ENCODE data around the gene TMEM53. TPM values are rescaled to one million over a fixed set of nuclear protein-coding genes. Genes with fewer than 3 reads are reported as not detected.

The TMEM53 gene
- total RNA-seq, 1 donor from 2014 or later: 27.5 TPM

DNA sequence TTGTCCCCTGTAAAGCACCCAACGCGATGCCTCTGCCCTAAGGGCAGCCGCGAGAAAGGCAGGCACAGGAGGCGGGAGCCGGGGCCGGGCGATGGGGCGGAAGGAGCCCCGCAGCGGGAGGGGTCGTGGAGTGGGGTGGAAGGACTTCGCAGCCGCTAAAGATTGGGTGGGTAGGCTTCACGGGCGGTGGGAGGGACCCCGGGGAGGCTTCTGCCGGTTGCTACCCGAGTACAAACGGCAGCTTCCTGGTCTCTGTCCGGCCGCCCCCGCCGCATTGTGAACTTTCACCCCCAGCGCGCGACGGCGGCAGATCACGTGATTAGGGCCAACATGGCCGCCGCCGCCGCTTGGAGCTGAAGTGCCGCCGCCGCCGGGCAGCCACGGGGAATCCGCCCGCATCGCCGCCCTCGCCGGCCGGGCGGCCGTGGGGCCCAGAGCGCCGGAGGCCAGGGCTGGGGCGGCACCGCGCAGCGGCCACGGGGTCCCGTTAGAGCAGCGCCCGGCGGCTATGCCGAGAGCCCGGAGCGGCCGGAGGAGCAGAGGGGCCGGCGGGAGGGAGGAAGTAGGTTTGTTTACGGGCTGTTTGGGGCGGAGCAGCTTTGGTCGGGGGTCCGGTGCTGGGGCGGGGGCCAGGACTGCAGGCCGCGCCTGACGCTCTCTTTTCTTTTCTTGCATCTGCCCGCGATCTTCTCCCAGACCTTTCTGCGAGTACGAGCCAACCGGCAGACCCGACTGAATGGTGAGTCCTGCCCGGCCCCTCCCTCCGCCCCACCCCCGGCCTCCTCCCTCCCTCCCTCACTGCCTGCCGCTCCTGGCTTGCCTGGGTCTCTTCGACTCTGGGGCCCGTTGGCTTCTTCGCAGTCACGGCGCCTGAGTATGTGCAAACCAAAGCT is 42.4 kb downstream of the TMEM53 start:
- DNase-seq (ENCODE audit: low spot score): peak; percentile 91
- peak; percentile 89 for ATAC-seq

DNA sequence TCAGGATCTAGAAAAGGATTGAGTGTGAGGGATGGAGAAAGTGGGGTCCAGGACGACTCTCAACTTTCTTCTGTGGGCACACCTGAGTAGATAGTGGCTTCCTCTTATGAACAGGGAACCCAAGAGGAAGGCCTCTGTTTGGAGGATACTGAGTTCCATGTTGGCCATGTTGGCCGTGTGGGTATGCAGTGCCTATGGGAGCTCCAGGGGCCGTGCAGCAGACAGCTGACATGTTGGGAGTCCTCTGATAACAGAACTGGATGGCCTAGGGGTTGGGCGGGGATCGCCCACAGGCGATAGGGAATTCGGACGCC is 43.0 kb downstream of the TMEM53 start:
- ATAC-seq (no peak), DNase-seq (ENCODE audit: low spot score) (no peak)

DNA sequence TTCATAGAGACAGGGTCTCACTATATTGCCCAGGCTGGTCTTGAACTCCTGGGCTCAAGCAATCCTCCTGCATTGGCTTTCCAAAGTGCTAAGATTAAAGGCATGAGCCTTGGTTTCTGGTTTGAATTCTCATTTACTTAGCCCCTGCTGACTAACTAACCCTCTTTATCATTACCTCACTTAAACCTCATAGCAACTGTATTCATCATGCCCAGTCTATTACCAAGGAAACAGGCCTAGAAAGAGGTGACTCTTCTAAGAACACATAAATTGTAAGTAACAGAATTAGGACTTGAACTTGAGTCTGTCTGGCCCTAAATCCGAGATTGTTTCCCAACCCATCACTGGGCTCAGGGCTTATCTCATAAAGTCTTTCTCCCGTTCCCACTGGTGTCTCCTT is 44.2 kb downstream of the TMEM53 start:
- ATAC-seq: no peak
- DNase-seq (ENCODE audit: low spot score): no peak

DNA sequence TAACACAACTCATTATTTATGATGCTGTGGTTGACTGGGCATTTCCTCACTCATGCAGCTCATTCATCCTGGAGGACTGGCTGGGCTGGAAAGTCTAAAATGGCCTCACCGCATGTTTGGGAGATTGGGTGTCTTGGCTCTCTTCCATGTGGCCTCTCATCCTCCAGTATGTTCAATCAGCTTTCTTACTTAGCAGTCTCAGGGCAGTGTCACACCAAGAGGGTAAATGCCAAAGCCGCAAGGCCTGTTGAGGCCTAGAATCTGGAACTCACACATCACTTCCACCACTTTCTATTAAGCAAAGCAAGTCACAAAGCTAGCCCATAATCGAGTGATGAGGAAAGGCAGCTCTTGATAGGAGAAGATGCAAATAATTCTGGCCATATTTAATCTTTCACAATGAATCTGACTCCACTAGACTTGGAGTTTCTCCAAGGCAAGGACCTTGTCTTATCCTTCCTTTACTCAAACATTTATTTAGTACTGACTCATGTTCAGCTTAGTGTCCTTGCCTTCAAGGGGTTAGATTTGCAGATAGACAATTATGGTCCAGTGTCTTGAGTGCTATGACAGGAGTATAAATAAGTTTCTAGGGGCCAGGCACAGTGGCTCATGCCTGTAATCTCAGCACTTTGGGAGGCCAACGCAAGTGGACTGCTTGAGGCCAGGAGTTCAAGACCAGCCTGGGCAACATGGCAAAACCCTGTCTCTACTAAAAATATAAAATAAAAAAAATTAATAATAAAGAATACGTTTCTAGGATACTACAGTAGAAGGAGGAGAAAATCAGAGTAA is 45.1 kb downstream of the TMEM53 start:
- no peak for ATAC-seq
- no peak for DNase-seq (ENCODE audit: low spot score)

DNA sequence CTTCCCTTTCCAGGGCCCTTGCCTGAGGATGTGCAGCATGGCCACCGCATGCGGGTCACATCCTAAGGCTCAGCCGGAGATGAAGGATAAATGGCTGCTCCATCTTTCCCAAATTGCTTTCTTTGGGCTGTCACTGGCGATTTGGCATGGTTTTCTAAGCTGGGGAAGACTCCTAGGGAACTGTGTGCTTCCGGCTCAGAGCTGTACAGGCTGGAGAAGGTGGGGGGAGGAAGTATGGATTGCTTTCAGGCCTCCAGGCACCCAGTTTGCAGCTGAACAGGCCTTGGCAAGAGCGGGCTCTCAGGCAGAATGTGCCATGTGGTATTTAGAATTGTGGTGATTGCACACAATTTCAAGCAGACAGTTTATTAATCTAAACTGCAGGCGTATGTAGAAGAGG is 48.9 kb downstream of the TMEM53 start:
- DNase-seq (ENCODE audit: low spot score) (no peak), ATAC-seq (no peak)

DNA sequence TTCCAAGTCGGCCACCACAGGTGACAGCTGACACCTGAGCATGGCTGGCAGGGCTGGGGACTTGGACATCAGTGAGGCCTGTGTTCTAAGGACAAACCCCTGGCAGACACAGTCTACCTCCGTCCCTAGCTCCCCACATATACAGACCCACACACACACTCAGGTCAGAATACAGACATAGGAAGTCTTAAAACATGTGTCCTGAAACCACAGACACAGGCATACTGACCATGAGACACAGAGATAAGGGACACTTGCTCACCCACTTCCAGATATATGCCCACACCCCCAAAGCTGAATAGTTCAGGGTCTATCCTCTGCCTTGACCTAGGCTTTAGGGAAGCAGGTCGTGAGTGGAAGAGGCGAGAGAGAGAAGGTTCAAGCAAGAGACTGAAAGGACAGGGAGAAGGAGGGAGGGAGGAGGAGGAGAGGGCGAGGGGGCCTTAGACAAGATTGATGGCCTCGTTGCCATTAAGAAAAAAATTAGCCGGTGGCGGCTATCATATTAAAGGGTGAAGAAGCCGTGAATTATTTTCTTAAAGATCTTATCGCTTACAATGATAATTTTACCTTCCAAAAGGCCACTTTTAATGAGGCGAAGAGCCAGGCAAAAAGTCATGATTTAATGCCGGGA is 49.9 kb downstream of the TMEM53 start:
- ATAC-seq: no peak
- DNase-seq (ENCODE audit: low spot score): no peak

DNA sequence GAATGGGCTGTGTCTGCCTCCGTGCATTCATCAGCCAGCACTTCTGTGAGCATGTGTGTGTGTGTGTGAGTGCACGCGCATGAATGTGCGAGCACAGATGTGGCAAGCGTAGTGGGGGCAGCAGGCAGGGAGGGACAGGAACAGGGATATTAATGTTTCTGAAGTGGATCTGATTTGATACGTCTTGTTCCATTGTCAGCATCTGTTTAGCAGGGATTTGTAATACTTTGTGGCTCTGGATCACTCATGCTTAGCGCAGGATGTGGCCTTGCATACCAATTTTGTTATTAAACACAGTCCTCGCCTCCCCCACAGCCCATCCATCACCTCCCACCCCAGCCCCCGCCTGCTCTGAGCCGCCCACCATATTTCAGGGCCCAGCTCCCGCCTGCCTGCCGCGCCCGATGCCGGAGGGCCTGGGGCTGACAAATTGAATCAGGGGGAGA is 52.4 kb downstream of the TMEM53 start:
- no peak for DNase-seq (ENCODE audit: low spot score)
- no peak for ATAC-seq

DNA sequence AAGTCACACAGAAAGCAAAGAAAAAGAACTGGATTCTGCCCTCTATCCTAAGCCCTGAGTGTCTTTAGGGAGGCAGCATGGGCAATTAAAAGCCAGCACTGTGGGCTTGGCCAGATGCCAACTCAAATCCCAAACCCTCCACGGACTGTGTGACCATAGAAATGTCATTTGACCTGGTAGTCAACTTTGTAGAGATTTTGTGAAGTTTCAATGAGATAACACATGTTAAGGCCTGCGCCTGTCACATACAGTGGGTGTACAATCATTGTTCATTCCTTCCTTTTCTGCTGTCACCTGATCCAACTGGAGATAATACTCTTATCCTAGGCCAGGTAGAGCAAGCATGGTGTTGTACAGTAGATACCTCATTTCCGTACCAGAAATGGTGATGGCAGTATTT is 54.2 kb downstream of the TMEM53 start:
- no peak for ATAC-seq
- no peak for DNase-seq (ENCODE audit: low spot score)

DNA sequence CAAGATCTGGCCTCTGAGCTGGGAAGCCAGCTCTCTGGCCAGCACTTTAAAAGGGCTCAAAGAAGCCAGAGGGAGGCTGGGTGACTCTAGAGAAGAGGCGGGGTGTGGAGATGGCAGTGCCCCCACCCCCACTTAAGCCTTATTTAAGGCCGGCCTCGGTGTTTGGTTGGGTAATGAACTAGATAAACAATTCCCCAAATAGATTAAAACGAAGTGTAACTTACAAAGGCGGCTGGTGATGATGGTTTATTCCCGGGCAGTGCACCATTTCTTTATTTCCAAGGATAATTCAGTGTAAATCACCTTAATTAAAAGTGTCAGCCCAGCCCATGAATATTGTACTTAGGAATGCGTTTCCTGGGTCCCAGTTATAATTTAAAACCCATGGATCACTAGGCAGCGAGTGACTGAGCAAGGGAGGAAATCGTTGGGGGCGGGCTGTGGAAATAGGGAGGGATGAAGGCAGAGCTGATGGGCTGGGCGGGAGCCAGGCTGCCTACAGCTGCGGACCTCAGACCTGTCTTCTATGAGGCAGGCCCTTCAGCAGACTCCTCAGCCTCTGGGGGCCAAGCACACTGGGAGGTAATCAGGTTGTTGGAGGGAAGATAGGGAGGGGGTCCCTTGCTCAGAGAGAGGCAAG is 54.9 kb downstream of the TMEM53 start:
- ATAC-seq: no peak
- DNase-seq (ENCODE audit: low spot score): no peak

DNA sequence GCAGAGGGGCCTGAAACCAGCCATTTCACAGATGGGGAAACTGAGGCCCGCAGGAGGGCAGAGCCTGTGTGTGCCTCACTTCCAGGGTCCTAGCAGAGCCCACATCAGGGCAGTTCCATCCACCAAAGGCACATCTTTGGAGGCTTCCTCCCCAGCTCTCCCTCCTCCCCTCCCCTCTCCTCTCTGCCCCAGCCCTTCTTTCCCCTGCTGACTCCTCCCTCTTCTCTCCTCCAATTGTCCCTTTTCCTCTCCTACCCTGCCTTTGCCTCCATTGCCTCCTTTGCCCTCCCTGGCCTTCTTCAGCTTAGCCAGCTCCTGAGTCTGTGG is 56.6 kb downstream of the TMEM53 start:
- DNase-seq (ENCODE audit: low spot score) (no peak), ATAC-seq (no peak)

DNA sequence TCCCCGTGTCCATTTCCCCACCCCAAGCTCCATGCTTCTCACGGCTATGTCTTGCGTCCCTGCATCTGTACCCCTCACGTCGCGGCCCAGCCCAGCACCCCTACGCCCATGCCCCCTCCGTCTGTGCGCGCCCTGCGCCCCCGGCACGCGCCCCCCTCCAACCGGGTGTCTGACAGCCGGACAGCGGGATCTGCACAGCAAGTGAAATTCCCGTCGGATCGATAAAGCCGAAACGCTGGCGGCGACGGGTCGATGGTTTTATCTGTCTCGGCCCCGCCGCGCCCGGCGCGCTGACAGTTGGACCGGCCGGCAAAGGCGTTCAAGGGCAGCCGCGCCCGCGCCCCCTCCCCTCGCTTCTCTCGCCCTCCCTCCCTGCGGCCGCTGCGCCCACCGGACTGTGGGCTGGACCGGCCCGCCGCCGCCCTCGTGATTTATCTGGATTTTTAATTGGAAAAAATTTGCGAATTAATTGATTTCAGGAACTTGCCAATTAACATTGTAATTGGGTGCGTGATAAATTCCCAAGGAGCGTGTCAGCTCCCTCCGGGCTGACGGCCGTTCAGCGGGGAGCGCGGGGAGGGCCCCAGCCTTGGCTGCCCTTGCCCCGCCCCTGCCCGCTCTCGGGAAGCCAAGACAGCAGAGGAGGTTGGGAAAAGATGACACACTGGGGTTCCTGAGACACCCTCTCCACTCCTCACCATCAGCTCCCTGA is 57.1 kb downstream of the TMEM53 start:
- peak; percentile 86 for ATAC-seq
- peak; percentile 53 for DNase-seq (ENCODE audit: low spot score)

DNA sequence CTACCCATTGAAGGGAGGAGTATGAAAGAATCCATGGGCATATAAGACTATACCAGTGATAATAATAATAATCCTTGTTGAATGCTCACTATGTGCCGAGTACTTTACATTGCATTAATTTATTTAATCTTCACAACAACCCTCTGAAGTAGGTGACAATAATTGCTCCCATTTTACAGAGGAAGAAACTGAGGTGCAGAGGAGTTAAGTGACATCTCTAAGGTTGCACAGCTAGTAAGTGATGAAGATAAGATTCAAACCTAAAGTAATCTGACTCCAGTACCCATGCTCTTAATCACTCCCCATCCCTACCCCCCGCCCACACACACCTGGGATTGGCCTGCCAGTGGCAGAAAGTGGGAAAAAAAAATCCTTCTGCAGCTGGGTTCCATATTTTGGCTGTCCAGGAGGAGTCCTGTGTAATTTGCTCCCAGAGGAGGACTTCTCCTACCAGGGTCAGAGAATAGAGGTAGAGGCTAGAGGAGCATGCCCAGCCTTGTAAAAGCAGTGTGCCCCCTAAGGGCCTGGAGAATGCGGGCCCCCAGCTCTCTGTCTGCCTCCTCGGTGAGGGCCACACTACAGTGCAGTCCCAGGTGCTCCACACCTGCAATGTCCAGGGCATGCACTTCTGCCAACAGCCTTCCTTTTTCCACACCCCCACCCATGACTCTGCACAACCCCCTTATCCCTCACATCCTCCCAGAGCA is 57.8 kb downstream of the TMEM53 start:
- DNase-seq (ENCODE audit: low spot score) (no peak), ATAC-seq (no peak)

DNA sequence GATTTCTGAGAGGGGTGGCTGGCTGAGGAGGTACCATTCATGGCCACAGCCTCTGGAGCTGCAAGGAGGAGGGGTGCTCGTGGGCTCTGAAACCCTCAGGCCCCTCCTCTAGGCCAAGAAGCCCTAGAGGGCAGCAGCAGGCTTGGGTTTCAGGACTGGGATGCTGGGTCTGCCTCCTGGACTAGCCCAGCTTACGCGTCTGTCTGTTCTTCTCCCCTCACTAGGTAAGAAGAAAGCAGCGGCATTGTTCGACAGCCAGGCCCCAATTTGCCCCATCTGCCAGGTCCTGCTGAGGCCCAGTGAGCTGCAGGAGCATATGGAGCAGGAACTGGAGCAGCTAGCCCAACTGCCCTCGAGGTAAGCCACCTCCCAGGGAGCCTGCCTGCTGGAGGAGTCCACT is 60.3 kb downstream of the TMEM53 start:
- DNase-seq (ENCODE audit: low spot score) (no peak), ATAC-seq (no peak)

DNA sequence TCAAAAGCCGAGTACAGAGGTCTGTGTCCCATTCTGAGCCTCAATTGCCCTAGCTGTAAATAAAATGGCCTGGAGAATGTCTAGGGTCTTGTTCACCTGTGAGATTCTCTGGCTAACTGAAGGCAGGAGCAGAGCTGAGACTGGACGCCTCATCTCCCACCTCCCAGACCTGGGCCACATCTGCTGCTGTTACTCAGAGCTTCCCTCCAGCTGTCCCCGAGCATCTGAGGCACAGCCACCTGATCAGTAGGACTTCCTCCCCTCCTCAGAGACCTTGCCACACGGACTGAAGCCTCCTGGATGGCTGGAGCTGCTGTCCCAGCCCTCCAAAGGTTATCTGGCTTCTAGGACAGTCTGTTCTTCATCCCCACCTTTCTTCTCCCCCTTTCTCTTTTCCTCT is 62.4 kb downstream of the TMEM53 start:
- DNase-seq (ENCODE audit: low spot score) (no peak), ATAC-seq (no peak)

DNA sequence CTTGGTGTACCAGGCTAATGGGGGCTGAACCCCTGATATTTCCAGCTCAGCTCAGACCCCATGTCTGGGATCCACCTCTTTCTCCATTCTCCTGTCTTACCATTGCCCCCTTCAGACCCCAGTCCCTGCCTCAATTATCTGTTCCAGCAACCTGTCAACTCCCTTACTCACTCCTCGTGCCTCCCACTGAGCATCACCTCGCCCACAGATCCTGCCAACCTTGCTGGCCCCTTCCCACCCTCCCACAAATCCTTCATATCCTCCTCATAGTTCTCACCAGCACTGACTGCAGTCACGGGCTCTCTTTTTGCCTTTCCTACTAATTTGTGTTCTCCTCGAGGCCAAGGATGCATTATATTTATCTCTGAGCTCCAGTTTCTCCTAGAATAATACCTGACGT is 62.9 kb downstream of the TMEM53 start:
- no peak for DNase-seq (ENCODE audit: low spot score)

DNA sequence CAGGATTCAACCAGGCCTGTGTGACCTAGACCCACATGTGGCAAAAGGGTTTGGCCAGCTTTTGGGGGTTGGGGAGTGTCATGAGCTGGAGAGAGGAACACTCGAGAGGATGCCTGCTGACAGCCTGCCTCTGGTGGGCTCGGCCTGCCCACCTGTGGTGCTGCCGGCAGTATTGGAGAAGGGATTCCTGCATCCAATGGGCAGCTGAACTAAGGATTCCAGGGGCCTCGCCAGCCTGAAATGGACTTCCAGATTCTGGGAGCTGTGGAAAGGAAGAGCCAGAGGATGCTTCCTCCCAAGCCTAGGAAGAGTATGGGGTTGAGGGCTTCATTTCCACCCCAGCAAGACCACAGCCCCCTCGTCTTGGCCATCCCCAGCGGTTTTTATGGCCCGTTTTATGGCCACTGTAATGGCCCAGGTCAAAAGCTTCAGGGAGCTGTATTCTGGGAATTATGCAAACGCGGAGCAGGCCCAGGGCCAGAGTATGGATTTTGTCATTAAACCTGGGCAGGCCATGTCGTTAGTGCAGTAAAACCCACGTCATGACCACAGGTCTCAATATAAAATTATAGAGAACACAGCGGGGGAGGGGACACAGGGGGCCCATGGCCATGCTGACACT is 63.6 kb downstream of the TMEM53 start:
- ATAC-seq (no peak), DNase-seq (ENCODE audit: low spot score) (no peak)

More for the DNA sequence above, 62.9 kb downstream of the TMEM53 start:
- ATAC-seq: no peak

DNA sequence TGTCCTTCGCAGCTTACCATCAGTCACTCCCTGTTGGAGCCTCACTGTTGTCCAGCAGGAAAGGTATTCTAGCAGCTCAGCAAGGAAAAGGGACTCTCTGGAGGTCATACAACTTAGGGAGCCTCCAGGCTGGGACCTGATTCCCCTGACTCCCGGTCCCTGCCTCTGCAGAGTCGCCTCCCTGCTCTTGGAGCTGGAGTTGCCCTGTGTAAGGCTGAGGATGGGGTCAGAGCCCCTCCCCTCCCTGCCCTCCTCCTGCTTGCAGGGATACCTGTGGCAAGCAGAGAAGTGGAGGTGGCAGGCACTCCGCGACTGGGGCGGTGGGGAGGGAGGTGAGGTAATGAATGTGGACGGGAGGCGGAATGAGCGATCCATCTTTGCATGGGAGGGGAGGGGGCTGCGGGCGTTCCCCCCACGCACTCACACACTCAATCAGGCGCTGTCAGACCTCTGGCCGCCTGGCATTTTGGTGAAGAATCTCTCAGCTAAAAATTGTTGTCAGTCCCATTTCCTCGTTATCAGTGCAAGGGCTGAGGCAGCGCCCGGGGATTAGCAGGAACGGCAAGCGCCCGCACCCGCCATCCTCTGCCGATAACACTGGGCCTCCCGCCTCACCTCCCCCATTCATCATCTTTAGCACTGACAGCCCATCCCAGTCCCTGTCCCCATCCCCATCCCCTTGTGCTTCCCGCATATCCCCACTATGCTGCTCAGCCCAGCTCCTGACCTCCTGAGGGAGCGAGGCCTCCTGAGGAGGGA is 64.3 kb downstream of the TMEM53 start:
- DNase-seq (ENCODE audit: low spot score): no peak
- ATAC-seq: no peak

DNA sequence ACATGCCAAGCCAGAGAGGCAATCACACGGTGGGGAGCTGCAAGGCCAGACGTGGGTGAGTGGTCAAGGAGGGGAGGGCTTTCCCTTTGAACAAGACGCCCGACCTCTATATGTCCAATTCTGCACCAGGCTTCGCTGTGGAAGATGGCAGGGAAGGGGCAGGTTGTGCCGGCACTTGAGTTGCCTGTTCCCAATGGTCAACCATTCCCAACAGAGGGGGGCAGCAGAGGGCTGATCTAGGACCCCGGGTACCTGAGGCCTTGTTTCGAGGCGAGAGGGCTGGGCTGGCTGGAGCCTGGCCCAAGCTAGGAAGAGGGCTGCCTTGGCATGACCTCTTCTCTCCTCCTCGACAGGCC is 64.9 kb downstream of the TMEM53 start:
- DNase-seq (ENCODE audit: low spot score): peak; percentile 64

DNA sequence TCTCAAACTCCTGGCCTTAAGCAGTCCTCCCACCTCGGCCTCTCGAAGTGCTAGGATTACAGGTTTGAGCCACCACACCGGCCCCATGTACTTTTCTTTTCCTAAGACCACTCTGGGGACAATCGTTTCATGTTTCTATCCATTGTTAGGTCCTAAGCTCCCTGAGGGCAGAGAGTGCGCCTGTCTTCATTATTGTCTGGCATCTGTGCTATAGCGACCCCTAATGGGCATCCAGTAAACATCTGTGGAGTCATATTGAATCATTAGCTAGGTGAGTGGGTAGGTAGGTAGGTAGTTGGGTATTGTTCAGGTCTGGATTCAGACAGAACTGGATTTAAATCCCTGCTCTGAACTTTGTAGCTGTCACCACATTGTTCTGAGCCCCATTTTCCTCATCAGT is 66.1 kb downstream of the TMEM53 start:
- ATAC-seq: no peak
- no peak for DNase-seq (ENCODE audit: low spot score)

More for the DNA sequence above, 64.9 kb downstream of the TMEM53 start:
- peak; percentile 95 for ATAC-seq

Data from left lobe of liver (tissue), 2 donors.